Liver (tissue), 9 donors: ENCODE data around the gene TWIST2. TPM values are rescaled to one million over a fixed set of nuclear protein-coding genes. Genes with fewer than 3 reads are reported as not detected.

Source experiments
- DNase-seq: peaks from one replicate; pipeline ENCODE4 v3.0.0-alpha.2; 2017; ENCODE audit warnings: low spot score
- H3K27ac ChIP-seq, 2 donors: one replicate each; pipeline ENCODE4 v1.7.0; 2013; ENCODE audit warnings: inconsistent platforms in 2 of 2, low read length in 2 of 2, control low read depth in 1 of 2, low read depth in 1 of 2, mild to moderate bottlenecking in 1 of 2
- H3K27me3 ChIP-seq, 4 donors: one replicate each; pipeline versions ENCODE4 v1.6.1 to v1.7.0; 2013; ENCODE audit warnings: low read length in 3 of 4, inconsistent platforms in 1 of 4, mild to moderate bottlenecking in 1 of 4, moderate library complexity in 1 of 4; ENCODE audit not compliant: control insufficient read depth in 4 of 4, insufficient read depth in 4 of 4
- H3K36me3 ChIP-seq, 4 donors: one replicate each; pipeline versions ENCODE4 v1.6.1 to v1.7.0; 2013; ENCODE audit warnings: low read length in 3 of 4, mild to moderate bottlenecking in 3 of 4, low read depth in 1 of 4, moderate library complexity in 1 of 4; ENCODE audit not compliant: control insufficient read depth in 4 of 4, insufficient read depth in 3 of 4
- H3K4me1 ChIP-seq, 4 donors: one replicate each; pipeline versions ENCODE4 v1.6.1 to v1.7.0; 2013; ENCODE audit warnings: low read length in 3 of 4, mild to moderate bottlenecking in 3 of 4, moderate library complexity in 1 of 4; ENCODE audit not compliant: control insufficient read depth in 4 of 4, insufficient read depth in 4 of 4
- H3K4me3 ChIP-seq, 3 donors: one replicate each; pipeline versions ENCODE4 v1.6.1 to v1.7.0; 2013; ENCODE audit warnings: low read length in 3 of 3, control low read depth in 1 of 3, low read depth in 1 of 3, mild to moderate bottlenecking in 1 of 3
- H3K9ac ChIP-seq, 2 donors: one replicate each; pipeline ENCODE4 v1.7.0; 2013; ENCODE audit warnings: low read length in 2 of 2, mild to moderate bottlenecking in 2 of 2, moderate library complexity in 2 of 2, control low read depth in 1 of 2, low read depth in 1 of 2
- H3K9me3 ChIP-seq, 4 donors: one replicate each; pipeline versions ENCODE4 v1.6.1 to v1.7.0; 2013; ENCODE audit warnings: low read length in 3 of 4; ENCODE audit not compliant: control insufficient read depth in 4 of 4
- ATF3 ChIP-seq: IDR thresholded peaks from 2 replicates; pipeline ENCODE4 v1.6.1; 2016; ENCODE audit warnings: antibody characterized with exemption
- CTCF ChIP-seq: fragments of 150-350 bp; IDR thresholded peaks from 2 replicates; pipeline ENCODE4 v1.5.1; 2017; ENCODE audit warnings: improper control_type of control experiment, low read depth, low read length; ENCODE audit not compliant: missing input control
- FOXA1 ChIP-seq: IDR thresholded peaks from 2 replicates; pipeline ENCODE4 v1.6.1; 2016; ENCODE audit warnings: antibody characterized with exemption
- FOXA2 ChIP-seq: IDR thresholded peaks from 2 replicates; pipeline ENCODE4 v1.6.1; 2016; ENCODE audit warnings: antibody characterized with exemption
- HNF4A ChIP-seq, 2 donors: conservative IDR thresholded peaks; 2 replicates each; pipeline ENCODE4 v1.6.1; 2016; ENCODE audit warnings: antibody characterized with exemption in 2 of 2, mild to moderate bottlenecking in 2 of 2
- HNF4G ChIP-seq: IDR thresholded peaks from 2 replicates; pipeline ENCODE4 v1.6.1; 2016; ENCODE audit warnings: antibody characterized with exemption
- JUND ChIP-seq, 2 donors: IDR thresholded peaks; 2 replicates each; pipeline ENCODE4 v1.6.1; 2016; ENCODE audit warnings: antibody characterized with exemption in 2 of 2
- RAD21 ChIP-seq, 2 donors: IDR thresholded peaks; 2 replicates each; pipeline ENCODE4 v1.6.1; 2016; ENCODE audit warnings: antibody characterized with exemption in 2 of 2, mild to moderate bottlenecking in 2 of 2
- REST ChIP-seq: IDR thresholded peaks from 2 replicates; pipeline ENCODE4 v1.6.1; 2016; ENCODE audit warnings: antibody characterized with exemption, mild to moderate bottlenecking
- RXRA ChIP-seq, 2 donors: IDR thresholded peaks; 2 replicates each; pipeline ENCODE4 v1.6.1; 2017 to 2018; ENCODE audit warnings: antibody characterized with exemption in 2 of 2, mild to moderate bottlenecking in 1 of 2
- SP1 ChIP-seq: IDR thresholded peaks from 2 replicates; pipeline ENCODE4 v1.6.1; 2018; ENCODE audit warnings: antibody characterized with exemption, mild to moderate bottlenecking
- TAF1 ChIP-seq: conservative IDR thresholded peaks from 2 replicates; pipeline ENCODE4 v1.6.1; 2016; ENCODE audit warnings: antibody characterized with exemption, mild to moderate bottlenecking
- YY1 ChIP-seq: IDR thresholded peaks from 2 replicates; pipeline ENCODE4 v1.6.1; 2016; ENCODE audit warnings: antibody characterized with exemption, mild to moderate bottlenecking
- ZBTB33 ChIP-seq: IDR thresholded peaks from 2 replicates; pipeline ENCODE4 v1.6.1; 2016; ENCODE audit warnings: antibody characterized with exemption
- WGBS: extraction: QIAGEN DNeasy Blood & Tissue Kit; methylation state at CpG from one replicate; pipeline ENCODE4 v1.1.7; 2013; 5-methylcytosine and 5-hydroxymethylcytosine counted together
- polyA plus RNA-seq, 2 donors: library from polyadenylated mRNA; stranded (reverse) in 1 of 2; unstranded in 1 of 2; fragments of 200-250 nt in 1 of 2; fragments of >200 nt in 1 of 2; fragmentation: Nextera tagmentation in 1 of 2; extraction: Ambion mirVana in 1 of 2; gene quantifications; one replicate each; pipeline versions ENCODE4 v1.2.1 to v1.2.3, GENCODE V29; 2013 to 2015
- total RNA-seq, 2 donors: library from RNA; depleted of rRNA; stranded (reverse); fragments of >200 nt; gene quantifications; one replicate each; pipeline ENCODE4 v1.2.3, GENCODE V29; 2014
- donor health status: healthy.
- donor health status: healthy.
- donor health status: healthy.
- donor health status: healthy.
- donor health status: healthy.

The TWIST2 gene
- total and polyA plus RNA-seq, 4 donors, result 0.17 to 0.20 (median 0.19) TPM; not detected in 1

GRCh38 chr2:238905224-238905623 is 57.3 kb downstream of the TWIST2 start:
- DNase-seq, result no peak
- 77% methylated on average over 13 of the region's 13 CpGs for WGBS
- H3K27ac ChIP-seq, result no peak overlapping the region

More at GRCh38 chr2:238905224-238905623, 57.3 kb downstream of the TWIST2 start:
- no peak overlapping the region for H3K9ac ChIP-seq
- no peak overlapping the region for H3K4me3 ChIP-seq
- TF ChIP-seq RAD21 (IDR thresholded peaks at IDR 0.05) (no peak), REST (no peak), ATF3 (no peak), YY1 (no peak), CTCF (no peak), HNF4G (no peak), FOXA2 (no peak), HNF4A (conservative IDR thresholded peaks at IDR 0.05) (no peak), RXRA (IDR thresholded peaks at IDR 0.05) (no peak), ZBTB33 (no peak), JUND (IDR thresholded peaks at IDR 0.05) (no peak), FOXA1 (no peak), TAF1 (no peak), SP1 (no peak)
- H3K4me1 ChIP-seq, result peaks cover 0 to 2% (median 0%) of the 10 kb centered on the region in 4 donors
- H3K36me3 ChIP-seq, result no peaks in the 10 kb centered on the region
- H3K27me3 ChIP-seq, result no peaks in the 10 kb centered on the region
- no peaks in the 10 kb centered on the region for H3K9me3 ChIP-seq
